SU-DHL-6 (cell line): Measurements from ENCODE around the gene FAM83C.

Experiments
- H2AFZ ChIP-seq: fragments of 200-600 bp; sonication (generic); 2 replicates; pipeline ENCODE4 v1.6.1; 2014; ENCODE audit warnings: low read depth, mild to moderate bottlenecking, moderate library complexity, mixed read lengths, antibody characterized with exemption, low read length; ENCODE audit not compliant: severe bottlenecking
- H3F3A ChIP-seq: fragments of 200-600 bp; shearing (Covaris generic); 2 replicates; pipeline ENCODE4 v1.6.0; 2016; ENCODE audit warnings: antibody characterized with exemption, mild to moderate bottlenecking; ENCODE audit not compliant: insufficient read depth
- H3K27ac ChIP-seq: fragments of 200-600 bp; sonication (generic); 2 replicates; pipeline ENCODE4 v1.5.1; 2016; ENCODE audit warnings: low read depth, mild to moderate bottlenecking, low read length, moderate library complexity, mixed read lengths
- H3K27me3 ChIP-seq: fragments of 200-600 bp; sonication (generic), shearing (Covaris generic); 2 replicates; pipeline ENCODE4 v1.6.0; 2014; ENCODE audit warnings: mild to moderate bottlenecking, low read length
- H3K36me3 ChIP-seq: fragments of 200-600 bp; sonication (generic); 2 replicates; pipeline ENCODE4 v1.6.1; 2014; ENCODE audit warnings: mild to moderate bottlenecking, low read length, mixed read lengths
- H3K4me2 ChIP-seq: fragments of 300-600, 200-600 bp; shearing (Covaris generic), sonication (generic); 2 replicates; pipeline ENCODE4 v1.6.0; 2014; ENCODE audit warnings: low read length, low read depth, mild to moderate bottlenecking; ENCODE audit not compliant: poor library complexity, severe bottlenecking
- H3K4me3 ChIP-seq: fragments of 200-600 bp; sonication (generic); 2 replicates; pipeline ENCODE4 v1.5.1; 2014; ENCODE audit warnings: antibody characterized with exemption, low read length, mild to moderate bottlenecking, mixed read lengths; ENCODE audit not compliant: insufficient read depth, poor library complexity, severe bottlenecking
- H3K79me2 ChIP-seq: fragments of 200-600 bp; sonication (generic); 2 replicates; pipeline ENCODE4 v1.6.1; 2014; ENCODE audit warnings: mild to moderate bottlenecking, low read length, moderate library complexity; ENCODE audit not compliant: insufficient read depth
- H3K9ac ChIP-seq: fragments of 200-600 bp; sonication (generic); 2 replicates; pipeline ENCODE4 v1.7.0; 2014; ENCODE audit warnings: mild to moderate bottlenecking, low read length
- H3K9me2 ChIP-seq: fragments of 200-600 bp; sonication (generic); replicated peaks from 2 replicates; pipeline ENCODE4 v1.6.1; 2014; ENCODE audit warnings: low read length; ENCODE audit not compliant: insufficient read depth
- H3K9me3 ChIP-seq: fragments of 200-600 bp; sonication (generic); 2 replicates; pipeline ENCODE4 v1.6.1; 2014; ENCODE audit warnings: low read length, mixed read lengths; ENCODE audit not compliant: insufficient read depth
- H4K20me1 ChIP-seq: fragments of 200-600 bp; sonication (generic); 2 replicates; pipeline ENCODE4 v1.6.1; 2014; ENCODE audit warnings: low read depth, mild to moderate bottlenecking, antibody characterized with exemption, low read length, moderate library complexity, mixed read lengths
- CTCF ChIP-seq: fragments of 200-600 bp; sonication (generic); IDR thresholded peaks from one replicate; pipeline ENCODE4 v1.5.1; 2017; ENCODE audit warnings: antibody characterized with exemption, mild to moderate bottlenecking, low read length, moderate library complexity; ENCODE audit not compliant: insufficient read depth, poor library complexity, severe bottlenecking
- EZH2phosphoT487 ChIP-seq: fragments of 200-600 bp; sonication (generic), shearing (Covaris generic); conservative IDR thresholded peaks from 2 replicates; pipeline ENCODE4 v1.6.1; 2018; ENCODE audit warnings: mild to moderate bottlenecking, antibody characterized with exemption, low read length, moderate library complexity, mixed read lengths

Gene FAM83C

DNA sequence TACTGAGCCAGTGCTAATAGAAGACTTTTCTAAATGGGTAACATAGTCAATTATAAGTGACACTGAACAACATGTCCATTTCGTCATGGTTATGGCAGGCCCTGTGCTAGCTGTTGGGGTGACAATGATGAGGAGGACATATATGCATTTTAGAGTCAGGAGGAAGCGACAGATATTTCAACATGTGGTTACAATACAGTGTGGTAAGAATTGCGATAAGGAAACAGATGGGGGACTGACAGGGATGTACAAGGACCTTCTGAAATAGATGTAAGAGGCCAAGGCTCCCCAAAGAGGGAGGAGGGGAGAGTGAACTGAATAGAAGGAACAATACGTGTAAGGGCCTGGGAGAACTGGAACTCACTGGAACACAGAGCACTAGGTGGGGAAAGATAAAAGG is 54.1 kb downstream of the FAM83C start:
- no peak overlapping the region for H3K9ac ChIP-seq

DNA sequence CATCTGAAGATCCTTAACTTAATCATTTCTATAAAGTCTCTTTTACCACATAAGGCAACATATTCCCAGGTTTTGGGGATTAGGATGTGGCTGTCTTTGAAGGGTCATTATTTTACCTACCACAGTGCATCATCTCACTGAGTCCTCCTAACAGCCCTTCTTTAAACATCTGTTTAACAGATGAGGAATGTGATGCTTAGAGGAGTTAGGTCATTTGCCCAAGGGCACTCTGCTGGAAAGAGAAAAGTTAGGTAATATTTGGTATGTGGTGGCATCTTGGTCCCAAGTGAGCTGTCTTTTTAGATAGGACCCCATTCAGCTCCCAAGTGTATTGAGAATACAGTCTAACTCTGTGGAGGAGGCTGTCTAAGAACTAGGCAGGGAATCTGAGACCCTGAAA is 54.7 kb downstream of the FAM83C start:
- no peaks in the 10 kb centered on the region for H3K9me3 ChIP-seq
- H4K20me1 ChIP-seq, result no peaks in the 10 kb centered on the region
- H3K79me2 ChIP-seq, result no peaks in the 10 kb centered on the region
- no peaks in the 10 kb centered on the region for H3K9me2 ChIP-seq
- H2AFZ ChIP-seq, result no peak overlapping the region
- H3F3A ChIP-seq, result no peaks in the 10 kb centered on the region
- no peaks in the 10 kb centered on the region; the same call in 1 of the 2 replicates for H3K27me3 ChIP-seq
- no peak for TF ChIP-seq CTCF
- no peak for TF ChIP-seq EZH2phosphoT487
- H3K27ac ChIP-seq, result no peak overlapping the region
- no peaks in the 10 kb centered on the region for H3K36me3 ChIP-seq
- no peak overlapping the region for H3K4me2 ChIP-seq
- no peak overlapping the region for H3K9ac ChIP-seq
- no peak overlapping the region for H3K4me3 ChIP-seq

More for the DNA sequence above, 54.1 kb downstream of the FAM83C start:
- H3K36me3 ChIP-seq, result no peaks in the 10 kb centered on the region
- H3F3A ChIP-seq, result no peaks in the 10 kb centered on the region
- H3K27me3 ChIP-seq, result no peaks in the 10 kb centered on the region
- H3K4me2 ChIP-seq, result no peak overlapping the region
- H2AFZ ChIP-seq, result no peak overlapping the region
- H3K9me2 ChIP-seq, result no peaks in the 10 kb centered on the region
- no peak for TF ChIP-seq CTCF
- no peak for TF ChIP-seq EZH2phosphoT487
- no peaks in the 10 kb centered on the region for H3K9me3 ChIP-seq
- no peak overlapping the region for H3K4me3 ChIP-seq
- H4K20me1 ChIP-seq, result no peaks in the 10 kb centered on the region
- H3K79me2 ChIP-seq, result no peaks in the 10 kb centered on the region
- H3K27ac ChIP-seq, result no peak overlapping the region

GRCh38 chr20:35235881-35236280 is 56.3 kb downstream of the FAM83C start:
- TF ChIP-seq CTCF (no peak), EZH2phosphoT487 (no peak)
- no peak overlapping the region for H3K9ac ChIP-seq
- no peaks in the 10 kb centered on the region for H3F3A ChIP-seq
- H2AFZ ChIP-seq, result no peak overlapping the region
- H3K4me2 ChIP-seq, result no peak overlapping the region
- H3K27me3 ChIP-seq, result no peaks in the 10 kb centered on the region; the same call in 1 of the 2 replicates
- no peaks in the 10 kb centered on the region for H4K20me1 ChIP-seq
- no peaks in the 10 kb centered on the region for H3K36me3 ChIP-seq
- H3K9me2 ChIP-seq, result no peaks in the 10 kb centered on the region
- no peaks in the 10 kb centered on the region for H3K79me2 ChIP-seq
- no peak overlapping the region for H3K4me3 ChIP-seq
- no peak overlapping the region for H3K27ac ChIP-seq
- no peaks in the 10 kb centered on the region for H3K9me3 ChIP-seq
